H4 (cell line): ENCODE results near the gene SF3B6. TPM values are rescaled to one million over a fixed set of nuclear protein-coding genes. Genes with fewer than 3 reads are reported as not detected.
A peak's percentile ranks its signal among the peaks of the same experiment; 100 is the strongest.
"Not testable (repeated sequence)": the region's sequence is repeated elsewhere in the genome, so short reads cannot be mapped to it uniquely, and the experiment has no call there.

Experiments
- DNase-seq: peaks from one replicate; pipeline ENCODE4 v3.0.0-alpha.2; 2015; ENCODE audit warnings: low spot score
- total RNA-seq: library from RNA; depleted of rRNA; stranded (reverse); fragments of >200 nt; shearing (Covaris generic); gene quantifications from 2 replicates; pipeline ENCODE4 v1.2.3, GENCODE V29; 2014; rRNA removed

Gene SF3B6, protein sequence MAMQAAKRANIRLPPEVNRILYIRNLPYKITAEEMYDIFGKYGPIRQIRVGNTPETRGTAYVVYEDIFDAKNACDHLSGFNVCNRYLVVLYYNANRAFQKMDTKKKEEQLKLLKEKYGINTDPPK
- total RNA-seq: 178 and 188 TPM in 2 replicates

DNA sequence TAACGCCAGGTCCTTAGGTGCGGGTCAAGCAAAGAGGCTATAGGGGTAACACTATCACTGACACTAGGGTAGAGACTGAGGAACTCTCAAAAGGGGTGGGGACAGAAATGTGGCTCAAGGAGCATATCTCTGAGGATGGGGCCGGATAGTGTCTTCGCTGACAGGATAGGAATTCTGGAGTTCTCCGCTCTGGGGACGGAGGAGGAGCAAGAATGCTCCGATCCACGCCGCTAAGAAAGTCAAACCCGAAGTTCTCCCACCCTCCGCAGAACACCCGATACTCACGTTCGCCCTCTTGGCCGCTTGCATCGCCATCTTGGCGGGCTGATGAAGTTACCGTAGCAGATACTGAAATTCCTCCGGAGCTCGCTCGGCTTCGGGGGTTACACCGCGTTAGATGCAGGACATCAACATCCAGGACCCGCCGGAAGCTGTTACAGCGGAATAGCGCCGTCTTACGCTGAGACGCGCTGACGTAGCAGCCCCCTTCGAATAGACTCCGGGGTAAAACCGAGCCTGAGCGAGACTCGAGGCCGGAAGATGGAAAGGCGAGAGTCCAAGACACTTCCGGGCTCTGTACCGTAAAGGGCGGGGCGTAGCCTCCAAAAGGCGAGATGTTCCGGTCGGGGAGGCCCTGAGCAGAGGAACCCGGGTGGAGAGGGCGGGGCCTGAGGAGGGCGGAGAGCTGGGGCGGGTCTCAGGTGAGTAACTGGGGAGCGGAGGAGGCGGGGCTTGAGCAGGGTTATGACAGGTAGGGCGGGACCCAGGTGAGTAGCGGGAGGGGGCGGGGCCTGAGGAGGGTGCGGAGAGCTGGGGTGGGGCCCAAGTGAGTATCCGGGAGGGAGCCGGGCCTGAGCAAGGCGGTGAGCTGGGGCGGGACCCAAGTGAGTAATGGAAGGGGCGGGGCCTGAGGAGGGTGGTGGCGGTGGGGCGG is at the start of gene SF3B6:
Gene SF3B6, minus strand, starts transcription at position 412 of the 934 bp plus-strand sequence. Its CDS starts 97 bp downstream, at position 315.
- peak; percentile 96 for DNase-seq

DNA sequence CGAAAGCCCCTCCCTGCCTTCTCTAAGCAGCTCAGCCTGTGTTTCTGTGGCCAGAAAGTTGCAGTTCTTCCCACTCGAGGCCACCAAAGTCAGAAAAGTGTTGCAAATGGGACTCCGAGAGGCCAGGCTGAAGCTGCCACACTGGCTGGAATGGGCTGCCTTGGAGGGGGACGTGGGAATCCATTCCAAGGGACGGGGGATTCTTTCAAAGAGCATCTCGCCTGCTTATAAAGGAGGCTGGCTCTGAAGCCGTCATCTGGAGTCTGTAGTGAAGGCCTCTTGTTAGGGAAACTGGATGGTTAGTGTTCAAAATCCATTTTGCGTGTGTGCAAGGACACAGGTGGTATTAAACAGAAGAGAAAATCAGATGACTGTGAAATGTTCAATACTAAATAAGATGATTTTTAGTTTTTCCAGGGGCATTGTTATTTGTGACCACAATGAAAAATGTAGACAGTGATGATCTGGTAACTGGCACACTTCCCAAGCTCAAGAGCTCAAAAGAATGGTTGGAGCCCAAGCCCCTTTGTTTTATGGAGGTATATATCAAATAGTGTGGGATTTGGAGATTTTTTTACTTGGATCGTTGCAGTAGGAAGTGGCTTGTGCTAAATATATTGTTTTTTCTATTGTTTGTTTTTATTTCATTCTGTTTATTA is 47.9 kb upstream of the SF3B6 start:
- no peak for DNase-seq

- peak; percentile 57 for DNase-seq
Observed at GRCh38 chr2:24123195-24123921, 47.2 kb upstream of the SF3B6 start, which contains the start of the genes FAM228B and PFN4. TSS of gene FAM228B (plus strand) at chr2:24123469. CDS start at chr2:24124362, 893 bp downstream. TSS of gene PFN4 (minus strand) at chr2:24123334. CDS start at chr2:24122535, 799 bp downstream.

GRCh38 chr2:24122366-24123194 is 46.5 kb upstream of the SF3B6 start:
- DNase-seq: no peak

DNA sequence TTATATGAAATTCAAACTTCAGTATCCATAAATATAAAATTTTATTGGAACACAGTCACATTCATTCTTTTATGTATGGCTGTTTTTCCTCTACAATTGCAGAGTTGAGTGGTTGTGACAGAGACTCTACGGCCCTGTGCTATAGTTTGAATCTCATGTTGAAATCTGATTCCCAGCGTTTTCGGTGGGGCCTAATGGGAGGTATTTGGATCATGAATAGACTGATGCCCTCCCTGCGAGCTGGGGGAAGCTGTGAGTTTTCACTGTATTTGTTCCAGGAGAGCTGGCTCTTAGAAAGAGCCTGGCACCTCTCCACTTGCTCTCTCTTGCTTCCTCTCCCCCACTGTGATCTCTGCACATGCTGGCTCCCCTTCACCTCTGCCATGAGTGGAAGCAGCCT is 45.3 kb upstream of the SF3B6 start:
- DNase-seq: no peak

DNA sequence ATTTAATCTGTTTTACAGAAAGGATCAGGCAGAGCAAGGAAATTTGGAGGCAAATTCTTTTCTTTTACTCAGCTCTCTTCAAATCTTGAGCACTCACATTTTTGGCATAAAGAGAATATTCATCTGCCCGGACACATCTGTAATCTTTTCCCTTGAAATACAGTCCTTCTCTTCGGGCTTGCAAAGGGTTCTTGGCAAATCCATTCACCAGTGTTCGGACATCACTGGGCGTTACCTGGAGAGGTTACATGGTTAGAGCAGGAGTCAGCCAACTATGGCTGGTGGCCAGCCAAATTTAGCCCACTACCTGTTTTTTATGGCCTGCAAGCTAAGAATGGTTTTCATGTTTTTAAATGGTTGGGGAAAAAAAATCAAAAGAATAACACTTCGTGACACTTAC is 44.9 kb upstream of the SF3B6 start:
- DNase-seq: no peak

DNA sequence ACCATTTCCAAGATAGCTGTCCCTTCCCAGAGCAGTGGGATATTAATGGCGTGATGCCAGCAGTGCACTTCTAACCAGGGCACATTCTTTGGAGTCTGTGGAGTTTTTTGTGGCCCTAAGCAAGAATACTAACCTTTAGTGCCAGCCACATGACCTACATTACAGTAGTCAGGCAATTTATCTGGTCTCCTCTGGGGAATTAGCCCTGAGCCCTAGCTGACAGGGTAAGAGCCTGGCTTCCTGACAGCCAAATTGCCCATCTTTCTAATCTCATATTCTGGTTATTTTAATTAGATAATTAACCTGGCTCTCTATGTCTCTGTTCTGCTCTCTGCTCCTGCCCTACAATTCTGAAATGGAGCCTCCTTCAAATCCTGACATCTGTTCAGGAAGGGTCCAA is 41.8 kb upstream of the SF3B6 start:
- DNase-seq: no peak

DNA sequence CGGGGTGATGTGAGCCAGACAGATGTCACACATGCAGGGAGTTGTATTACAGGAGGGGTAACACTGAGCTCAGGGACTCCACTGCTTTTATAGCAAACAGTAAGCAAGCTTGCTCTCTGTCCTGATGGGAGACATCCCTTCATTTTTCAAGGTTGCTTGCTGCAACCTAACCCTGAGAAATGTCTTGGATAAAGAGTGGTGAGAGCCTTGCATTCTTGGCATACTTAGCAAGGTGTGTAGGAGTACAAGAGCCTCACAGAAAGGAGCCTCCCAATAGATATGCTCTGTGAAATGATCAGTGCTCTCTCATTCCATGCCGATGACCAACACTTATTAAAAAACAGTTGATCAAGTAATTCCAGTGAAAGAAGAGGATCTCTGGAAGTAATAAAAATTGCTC is 38.9 kb upstream of the SF3B6 start:
- no peak for DNase-seq

GRCh38 chr2:24111407-24111901 is 35.3 kb upstream of the SF3B6 start:
- DNase-seq: no peak

DNA sequence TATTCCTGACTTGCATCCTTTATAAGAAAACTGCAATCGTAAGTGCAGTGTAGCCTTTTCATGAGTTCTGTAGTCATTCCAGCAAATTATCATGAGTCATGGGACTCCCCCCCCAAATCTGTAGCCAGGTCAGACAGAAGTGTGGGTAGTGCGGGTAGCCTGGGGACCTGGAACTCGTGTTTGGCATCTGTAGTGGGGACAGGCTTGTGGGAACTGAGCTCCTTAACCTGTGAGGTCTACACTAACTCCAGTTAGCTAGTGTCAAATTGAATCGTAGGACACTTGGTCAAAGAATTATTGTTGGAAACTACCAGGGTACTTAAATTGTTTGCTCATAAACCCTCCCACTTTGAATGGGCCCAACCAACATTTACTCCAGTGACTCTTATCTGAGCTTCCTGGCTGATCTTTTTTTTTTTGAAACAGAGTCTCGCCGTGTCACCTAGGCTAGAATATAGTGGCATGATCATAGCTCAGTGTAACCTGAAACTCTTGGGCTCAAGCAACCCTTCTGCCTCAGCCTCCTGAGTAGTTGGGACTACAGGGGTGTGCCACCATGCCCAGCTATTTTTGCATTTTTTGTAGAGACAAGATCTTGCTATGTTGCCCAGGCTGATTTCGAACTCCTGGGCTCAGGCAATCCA is 34.7 kb upstream of the SF3B6 start:
- no peak for DNase-seq

DNA sequence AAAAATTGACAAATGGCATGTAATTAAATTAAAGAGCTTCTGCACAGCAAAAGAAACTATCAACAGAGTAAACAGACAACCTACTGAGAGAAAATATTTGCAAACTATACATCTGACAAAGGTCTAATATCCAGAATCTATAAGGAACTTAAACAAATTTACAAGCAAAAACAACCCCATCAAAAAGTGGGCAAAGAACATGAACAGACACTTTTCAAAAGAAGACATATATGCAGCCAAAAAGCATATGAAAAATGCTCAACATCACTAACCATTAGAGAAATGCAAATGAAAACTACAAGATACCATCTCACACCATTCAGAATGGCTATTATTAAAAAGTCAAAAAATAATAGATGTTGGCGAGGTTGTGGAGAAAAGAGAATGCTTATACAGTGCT is 33.3 kb upstream of the SF3B6 start:
- DNase-seq: not testable (repeated sequence)

- no peak for DNase-seq
Observed at GRCh38 chr2:24107336-24107735, 31.2 kb upstream of the SF3B6 start.

DNA sequence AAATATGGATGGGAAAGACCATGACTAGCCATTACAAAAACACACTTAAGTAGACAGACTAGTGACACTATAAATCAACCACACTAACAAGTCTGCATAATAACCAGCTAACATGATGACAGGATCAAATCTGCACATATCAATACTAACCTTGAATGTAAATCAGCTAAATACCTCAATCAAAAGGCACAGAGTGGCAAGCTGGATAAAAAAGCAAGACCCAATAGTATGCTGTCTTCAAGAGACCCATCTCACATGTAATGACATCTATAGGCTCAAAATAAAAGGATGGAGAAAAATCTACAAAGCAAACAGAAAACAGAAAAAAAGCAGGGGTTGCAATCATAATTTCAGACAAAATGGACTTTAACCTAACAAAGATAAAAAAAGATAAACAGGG is 30.7 kb upstream of the SF3B6 start:
- no peak for DNase-seq

- DNase-seq: no peak
Observed at GRCh38 chr2:24105816-24106215, 29.7 kb upstream of the SF3B6 start.

DNA sequence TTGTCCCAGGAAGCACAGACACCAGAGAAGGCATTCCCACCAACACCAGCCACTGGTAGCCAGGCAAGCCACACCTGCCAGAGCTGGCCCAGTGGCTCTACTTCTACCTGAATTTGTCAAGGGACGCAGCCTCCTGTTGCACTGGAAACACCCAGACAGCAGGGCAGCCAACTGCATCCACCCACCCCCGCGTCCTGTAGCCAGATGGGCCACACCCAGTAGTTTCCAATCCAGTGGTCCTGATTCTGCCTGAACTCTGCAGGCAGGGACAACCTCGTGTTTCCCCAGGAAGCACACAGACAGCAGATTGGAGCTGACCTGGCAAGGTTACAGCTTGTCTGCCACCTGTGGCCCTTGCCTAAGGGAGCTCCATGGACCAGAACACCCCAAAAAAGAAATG is 28.8 kb upstream of the SF3B6 start:
- DNase-seq: no peak

- no peak for DNase-seq
Observed at GRCh38 chr2:24104110-24104650, 28.1 kb upstream of the SF3B6 start.

- no peak for DNase-seq
Observed at GRCh38 chr2:24102677-24103076, 26.6 kb upstream of the SF3B6 start.

GRCh38 chr2:24101992-24102391 is 25.9 kb upstream of the SF3B6 start:
- DNase-seq: no peak

DNA sequence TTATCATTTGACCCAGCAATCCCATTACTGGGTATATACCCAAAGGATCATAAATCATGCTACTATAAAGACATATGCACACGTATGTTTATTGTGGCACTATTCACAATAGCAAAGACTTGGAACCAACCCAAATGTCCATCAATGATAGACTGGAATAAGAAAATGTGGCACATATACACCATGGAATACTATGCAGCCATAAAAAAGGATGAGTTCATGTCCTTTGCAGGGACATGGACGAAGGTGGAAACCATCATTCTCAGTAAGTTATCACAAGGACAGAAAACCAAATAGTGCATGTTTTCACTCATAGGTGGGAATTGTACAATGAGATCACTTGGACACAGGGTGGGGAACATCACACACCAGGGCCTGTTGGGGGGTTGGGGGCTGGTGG is 24.6 kb upstream of the SF3B6 start:
- DNase-seq: not testable (repeated sequence)

- DNase-seq: not testable (repeated sequence)
Observed at GRCh38 chr2:24095171-24095677, 19.1 kb upstream of the SF3B6 start.
